HCT116 (cell line): Measurements from ENCODE around the gene INTS6. TPM values are rescaled to one million over a fixed set of nuclear protein-coding genes. Genes with fewer than 3 reads are reported as not detected.

Experiments
- ATAC-seq: fragments of 200-7000 bp; cut with Tn5 transposase; 2 replicates; pipeline ENCODE4 v1.9.1; 2020; ENCODE audit warnings: mild to moderate bottlenecking, moderate library complexity
- BruUV-seq: library from RNA; stranded (reverse); fragments of 400-500 nt; replicated peaks from 2 replicates; lab custom pipeline; 2021; lab: Mats Ljungman, UMichigan
- CTCF ChIA-PET: fragments of 300-600 bp; sonication (Branson Sonifier 250); formaldehyde crosslinking; loops from one replicate; lab custom pipeline; 2021; ENCODE audit warnings: antibody characterized with exemption; lab: Charles Lee
- POLR2A ChIA-PET: fragments of 300-600, 350-600 bp; sonication (Branson Sonifier 250); formaldehyde crosslinking; loops from one replicate; lab custom pipeline; 2021; ENCODE audit warnings: antibody characterized with exemption; lab: Charles Lee
- RAD21 ChIA-PET, 2 experiments: fragments of 300-600 bp; sonication (Branson Sonifier 250); formaldehyde crosslinking; loops; one replicate each; lab custom pipeline; 2023; ENCODE audit warnings: low total read pairs in 2 of 2; ENCODE audit not compliant: uncharacterized antibody in 2 of 2, unreplicated experiment in 2 of 2, low non-redundant PET in 1 of 2; lab: Charles Lee
- DNase-seq: peaks from one replicate; pipeline ENCODE4 v3.0.0-alpha.2; 2010; ENCODE audit warnings: low read depth, low spot score
- H2AFZ ChIP-seq: fragments of 200-600 bp; shearing (Covaris generic), sonication (generic); 2 replicates; pipeline ENCODE4 v1.6.1; 2017; ENCODE audit warnings: low read depth, mixed run types, mixed read lengths, antibody characterized with exemption, low read length; ENCODE audit not compliant: poor library complexity, severe bottlenecking
- H3K27ac ChIP-seq: 2 replicates; pipeline ENCODE4 v1.5.1; 2012; ENCODE audit warnings: low read depth, low read length
- H3K27me3 ChIP-seq: fragments of 200-600 bp; sonication (generic); 2 replicates; pipeline ENCODE4 v1.6.1; 2016; ENCODE audit warnings: mixed run types, low read length, mixed read lengths; ENCODE audit not compliant: insufficient read depth
- H3K36me3 ChIP-seq, 2 experiments: fragments of 200-500 bp in 1 of 2; fragments of 200-600 bp in 1 of 2; sonication (Bioruptor generic) in 1 of 2; sonication (generic) in 1 of 2; 2 replicates each; pipeline versions ENCODE4 v1.5.1 to v1.6.1; 2014 to 2016; ENCODE audit warnings: low read length in 2 of 2, inconsistent platforms in 1 of 2, mixed read lengths in 1 of 2, mixed run types in 1 of 2; ENCODE audit not compliant: insufficient read depth in 2 of 2, control insufficient read depth in 1 of 2
- H3K4me1 ChIP-seq, 2 experiments: fragments of 200-600 bp in 1 of 2; sonication (generic) in 1 of 2; 2 replicates each; pipeline versions ENCODE4 v1.5.1 to v1.6.1; 2012 to 2017; ENCODE audit warnings: low read length in 2 of 2, inconsistent platforms in 1 of 2, mild to moderate bottlenecking in 1 of 2, mixed read lengths in 1 of 2, mixed run types in 1 of 2, moderate library complexity in 1 of 2; ENCODE audit not compliant: insufficient read depth in 2 of 2, control insufficient read depth in 1 of 2
- H3K4me2 ChIP-seq: fragments of 200-600 bp; sonication (generic); 2 replicates; pipeline ENCODE4 v1.6.1; 2017; ENCODE audit warnings: mixed run types, low read length, mixed read lengths
- H3K4me3 ChIP-seq, 2 experiments: fragments of 200-600 bp in 1 of 2; sonication (generic) in 1 of 2; replicated peaks in 1 of 2; 2 replicates each; pipeline ENCODE4 v1.5.1; 2011 to 2016; ENCODE audit warnings: low read length in 2 of 2, control low read depth in 1 of 2, low read depth in 1 of 2, mild to moderate bottlenecking in 1 of 2, mixed read lengths in 1 of 2, mixed run types in 1 of 2
- H3K79me2 ChIP-seq: fragments of 200-600 bp; sonication (generic); 2 replicates; pipeline ENCODE4 v1.6.1; 2017; ENCODE audit warnings: mild to moderate bottlenecking, mixed run types, low read length, moderate library complexity, mixed read lengths; ENCODE audit not compliant: insufficient read depth
- H3K9ac ChIP-seq: fragments of 200-600 bp; sonication (generic); 2 replicates; pipeline ENCODE4 v1.6.1; 2016; ENCODE audit warnings: low read length, mixed read lengths
- H3K9me2 ChIP-seq: fragments of 200-600 bp; sonication (generic), shearing (Covaris generic); 2 replicates; pipeline ENCODE4 v1.6.1; 2017; ENCODE audit warnings: mixed run types, mild to moderate bottlenecking, moderate library complexity; ENCODE audit not compliant: insufficient read depth
- H3K9me3 ChIP-seq, 2 experiments: fragments of 200-500 bp in 1 of 2; fragments of 200-600 bp in 1 of 2; sonication (Bioruptor generic) in 1 of 2; sonication (generic) in 1 of 2; 2 replicates each; pipeline ENCODE4 v1.6.1; 2014 to 2017; ENCODE audit warnings: low read length in 2 of 2, mixed read lengths in 2 of 2, inconsistent platforms in 1 of 2, low read depth in 1 of 2, mild to moderate bottlenecking in 1 of 2, mixed run types in 1 of 2, moderate library complexity in 1 of 2; ENCODE audit not compliant: control insufficient read depth in 1 of 2, insufficient read depth in 1 of 2
- H4K20me1 ChIP-seq: fragments of 200-600 bp; sonication (generic), shearing (Covaris generic); 2 replicates; pipeline ENCODE4 v1.6.1; 2017; ENCODE audit warnings: mixed run types, mild to moderate bottlenecking, moderate library complexity; ENCODE audit not compliant: insufficient read depth
- EGR1 ChIP-seq: IDR thresholded peaks from 2 replicates; pipeline ENCODE4 v1.6.1; 2012; ENCODE audit warnings: low read depth
- ELF1 ChIP-seq: IDR thresholded peaks from 2 replicates; pipeline ENCODE4 v1.6.1; 2012; ENCODE audit warnings: low read depth, borderline replicate concordance
- EZH2 ChIP-seq: fragments of 200-600 bp; sonication (generic); IDR thresholded peaks from 2 replicates; pipeline ENCODE4 v1.6.1; 2017; ENCODE audit warnings: antibody characterized with exemption, mixed run types
- MAX ChIP-seq: IDR thresholded peaks from 2 replicates; pipeline ENCODE4 v1.6.1; 2012
- POLR2AphosphoS5 ChIP-seq: IDR thresholded peaks from 2 replicates; pipeline ENCODE4 v1.6.1; 2011; ENCODE audit warnings: mild to moderate bottlenecking, low read depth, low read length, moderate library complexity
- RAD21 ChIP-seq: IDR thresholded peaks from 2 replicates; pipeline ENCODE4 v1.6.1; 2012; ENCODE audit warnings: low read depth, mild to moderate bottlenecking
- REST ChIP-seq: IDR thresholded peaks from 2 replicates; pipeline ENCODE4 v1.6.1; 2012; ENCODE audit warnings: low read depth
- SIN3A ChIP-seq: IDR thresholded peaks from 2 replicates; pipeline ENCODE4 v1.6.1; 2012; ENCODE audit warnings: low read depth
- SP1 ChIP-seq: IDR thresholded peaks from 2 replicates; pipeline ENCODE4 v1.6.1; 2012; ENCODE audit warnings: low read depth
- SRF ChIP-seq: IDR thresholded peaks from 2 replicates; pipeline ENCODE4 v1.6.1; 2012; ENCODE audit warnings: low read depth
- TCF7L2 ChIP-seq: IDR thresholded peaks from 2 replicates; pipeline ENCODE4 v1.7.0; 2011; ENCODE audit warnings: borderline replicate concordance, inconsistent platforms; ENCODE audit not compliant: insufficient read depth, insufficient read length; ENCODE audit errors: extremely low read depth
- ZFX ChIP-seq: fragments of 450-650 bp; IDR thresholded peaks from 2 replicates; pipeline ENCODE4 v1.6.1; 2017
- intact Hi-C: fragments of 100-400 bp; cut with micrococcal nuclease; formaldehyde crosslinking; loops from 2 replicates; pipeline ENCODE4 v1.10.0; 2022
- total RNA-seq: library from RNA; stranded (reverse); gene quantifications from one replicate; pipeline ENCODE4 v1.2.1, GENCODE V29; 2021; ENCODE audit not compliant: unreplicated experiment

INTS6 gene
- total RNA-seq, 1 experiment from 2014 or later = 44.7 TPM

GRCh38 chr13:51419001-51419636 is 33.7 kb downstream of the INTS6 start:
- H3K79me2 ChIP-seq = peaks cover 91% of the 10 kb centered on the region
- RAD21 ChIA-PET = no interaction called here
- H3K27me3 ChIP-seq = no peaks in the 10 kb centered on the region
- H3K36me3 ChIP-seq = peaks cover 0 to 23% of the 10 kb centered on the region in 2 experiments; a peak in 2 of 4 replicates
- H3K27ac ChIP-seq = no peak overlapping the region
- H3K9me2 ChIP-seq = no peaks in the 10 kb centered on the region
- no TSS peak for BruUV-seq
- no peaks in the 10 kb centered on the region; a peak in 1 of 4 replicates for H3K9me3 ChIP-seq
- no peak for DNase-seq
- CTCF ChIA-PET = no interaction called here
- H4K20me1 ChIP-seq = peaks cover 21% of the 10 kb centered on the region; the same call in 1 of the 2 replicates
- H2AFZ ChIP-seq = no peak overlapping the region
- POLR2A ChIA-PET = no interaction called here
- TF ChIP-seq TCF7L2 (no peak), POLR2AphosphoS5 (no peak), ELF1 (no peak), EZH2 (no peak), ZFX (no peak), SRF (no peak), SIN3A (no peak), SP1 (no peak), RAD21 (no peak), MAX (no peak), EGR1 (no peak), REST (no peak)
- TF ChIP-seq, all 23 proteins: peak for 0
- Histone ChIP-seq H3K9ac (no peak overlapping the region), H3K4me1 (no peaks in the 10 kb centered on the region), H3K4me2 (no peak overlapping the region), H3K4me3 (no peak overlapping the region)
- intact Hi-C loops = no loop called here
- ATAC-seq = no peak
